NT2/D1 (cell line): ENCODE data around the gene TMEM132C.

Source experiments
- DNase-seq: peaks from one replicate; pipeline ENCODE4 v3.0.0-alpha.2; 2011; ENCODE audit warnings: low read depth, low spot score
- H3K27me3 ChIP-seq: 2 replicates; pipeline ENCODE4 v1.6.0; 2011; ENCODE audit warnings: mild to moderate bottlenecking; ENCODE audit not compliant: insufficient read length, insufficient read depth
- H3K36me3 ChIP-seq: 2 replicates; pipeline ENCODE4 v1.6.1; 2011; ENCODE audit warnings: mild to moderate bottlenecking, low read length, mixed read lengths; ENCODE audit not compliant: insufficient read depth, insufficient read length
- H3K4me1 ChIP-seq: 2 replicates; pipeline ENCODE4 v1.5.1; 2011; ENCODE audit not compliant: insufficient read depth, insufficient read length
- H3K4me3 ChIP-seq: 2 replicates; pipeline ENCODE4 v1.5.1; 2011; ENCODE audit warnings: low read depth; ENCODE audit not compliant: insufficient read length
- H3K9ac ChIP-seq: 2 replicates; pipeline ENCODE4 v1.6.0; 2011; ENCODE audit warnings: low read depth; ENCODE audit not compliant: insufficient read length
- H3K9me3 ChIP-seq: 2 replicates; pipeline ENCODE4 v1.5.1; 2011; ENCODE audit warnings: mild to moderate bottlenecking, low read length; ENCODE audit not compliant: insufficient read depth
- SUZ12 ChIP-seq: IDR thresholded peaks from 2 replicates; pipeline ENCODE4 v1.6.1; 2011; ENCODE audit not compliant: insufficient read length, insufficient read depth; ENCODE audit errors: extremely low read depth
- YY1 ChIP-seq: IDR thresholded peaks from 2 replicates; pipeline ENCODE4 v1.6.1; 2011; ENCODE audit not compliant: insufficient read length, insufficient read depth
- ZNF274 ChIP-seq: IDR thresholded peaks from 2 replicates; pipeline ENCODE4 v1.6.1; 2011; ENCODE audit warnings: mild to moderate bottlenecking, low read depth, low read length

Gene TMEM132C

DNA sequence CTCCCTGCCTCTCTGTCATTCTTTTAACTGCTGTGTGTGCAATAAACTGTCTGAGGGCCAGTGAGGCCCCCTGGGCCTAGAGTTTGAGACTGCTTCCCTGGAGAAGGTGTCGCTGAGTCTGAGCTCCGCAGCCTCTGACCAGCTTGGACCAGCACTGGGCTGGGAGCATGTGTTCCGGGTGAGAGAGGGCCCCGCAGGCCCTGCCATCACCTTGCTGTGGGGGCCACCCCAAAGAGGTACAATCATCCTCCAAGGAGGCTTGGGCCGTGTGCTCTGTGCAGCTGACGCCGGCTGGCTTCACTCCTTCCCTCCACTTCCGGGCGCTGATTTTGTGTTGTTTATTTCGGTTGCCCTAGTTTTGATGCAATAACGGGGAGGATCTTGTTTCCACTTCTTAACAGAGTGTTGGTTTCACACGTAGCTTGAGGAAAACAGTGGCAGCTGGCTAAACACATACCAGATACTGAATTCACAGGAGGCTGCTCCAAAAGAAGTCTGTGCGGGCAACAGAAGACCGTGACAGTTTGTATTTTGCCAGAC is 121.6 kb downstream of the TMEM132C start:
- H3K9me3 ChIP-seq, result no peaks in the 10 kb centered on the region; the same call in 1 of the 2 replicates
- H3K36me3 ChIP-seq, result no peaks in the 10 kb centered on the region
- TF ChIP-seq SUZ12 (no peak), ZNF274 (no peak), YY1 (no peak)
- H3K4me3 ChIP-seq, result no peak overlapping the region
- no peaks in the 10 kb centered on the region for H3K4me1 ChIP-seq
- no peak overlapping the region for H3K9ac ChIP-seq
- no peak for DNase-seq
- peaks cover 2% of the 10 kb centered on the region for H3K27me3 ChIP-seq

- no peak overlapping the region for H3K4me3 ChIP-seq
- DNase-seq, result no peak
- H3K36me3 ChIP-seq, result no peaks in the 10 kb centered on the region
- TF ChIP-seq YY1 (no peak), SUZ12 (no peak), ZNF274 (no peak)
- no peaks in the 10 kb centered on the region for H3K9me3 ChIP-seq
- H3K9ac ChIP-seq, result no peak overlapping the region
- H3K4me1 ChIP-seq, result no peaks in the 10 kb centered on the region
- H3K27me3 ChIP-seq, result no peaks in the 10 kb centered on the region
Observed at GRCh38 chr12:128393346-128393745, 126.4 kb downstream of the TMEM132C start.

- H3K4me3 ChIP-seq, result no peak overlapping the region
- DNase-seq, result no peak
- TF ChIP-seq YY1, result no peak
- TF ChIP-seq SUZ12, result no peak
- TF ChIP-seq ZNF274, result no peak
- H3K27me3 ChIP-seq, result no peaks in the 10 kb centered on the region
- H3K9ac ChIP-seq, result no peak overlapping the region
- no peaks in the 10 kb centered on the region for H3K4me1 ChIP-seq
- no peaks in the 10 kb centered on the region for H3K36me3 ChIP-seq
- no peaks in the 10 kb centered on the region for H3K9me3 ChIP-seq
Observed at GRCh38 chr12:128394137-128394536, 127.2 kb downstream of the TMEM132C start.

DNA sequence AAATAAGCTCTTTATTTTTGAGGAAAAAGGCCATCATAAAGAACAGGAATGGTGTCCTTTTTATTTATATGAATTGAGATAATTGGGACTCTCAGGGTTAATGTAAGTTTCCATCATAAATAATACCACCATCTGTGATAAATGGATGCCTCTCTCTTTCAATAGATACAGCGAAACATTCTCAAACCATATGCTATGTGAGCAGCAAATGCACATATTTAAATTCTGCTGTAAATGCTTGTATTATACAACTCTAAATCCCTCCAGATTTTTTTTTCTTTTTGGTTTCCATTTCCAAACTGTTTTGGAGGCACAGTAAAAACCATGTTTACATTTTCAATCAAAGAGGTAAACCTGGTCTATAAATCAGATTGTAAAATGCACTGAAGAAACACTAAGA is 132.3 kb downstream of the TMEM132C start:
- TF ChIP-seq ZNF274 (no peak), SUZ12 (no peak), YY1 (no peak)
- Histone ChIP-seq H3K4me1 (peaks cover 4% of the 10 kb centered on the region), H3K9ac (no peak overlapping the region), H3K27me3 (no peaks in the 10 kb centered on the region), H3K36me3 (no peaks in the 10 kb centered on the region), H3K9me3 (no peaks in the 10 kb centered on the region), H3K4me3 (no peak overlapping the region)
- DNase-seq, result no peak

DNA sequence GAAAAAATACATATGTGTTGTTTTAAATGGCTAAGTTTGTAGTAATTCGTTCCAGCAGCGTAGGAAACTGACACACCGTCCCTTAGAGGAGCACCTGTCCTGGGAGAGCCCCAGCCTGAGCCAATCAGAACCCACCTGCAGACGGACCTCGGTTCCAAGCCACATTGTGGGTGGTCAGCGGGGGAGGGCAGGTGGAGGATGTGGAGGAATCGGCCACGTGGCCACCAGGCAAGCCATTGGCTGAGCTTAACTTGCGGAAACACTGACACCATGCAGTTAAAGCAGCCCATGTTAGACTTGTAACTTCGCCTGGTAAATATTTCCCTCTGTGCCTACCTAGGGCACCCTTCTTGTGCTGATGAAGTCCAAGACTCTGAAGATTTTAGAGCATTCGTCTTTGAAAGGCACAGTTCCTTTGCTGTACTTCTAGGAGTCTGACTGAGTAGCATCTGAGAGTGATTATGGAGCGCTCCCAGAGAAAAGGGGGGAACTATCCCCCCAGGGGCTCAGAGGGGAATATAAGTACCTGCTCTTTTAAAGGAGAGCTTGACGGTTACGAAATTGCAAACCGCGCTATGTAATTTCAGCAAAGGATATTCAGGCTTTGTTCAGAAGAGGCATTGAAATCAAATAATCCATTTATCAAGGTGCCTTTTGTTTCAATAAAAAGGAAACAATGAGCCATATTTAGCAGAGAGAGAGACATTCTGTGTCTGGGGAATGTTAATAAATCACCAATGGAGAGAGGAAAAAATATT is 135.7 kb downstream of the TMEM132C start:
- Histone ChIP-seq H3K36me3 (no peaks in the 10 kb centered on the region), H3K27me3 (no peaks in the 10 kb centered on the region), H3K4me1 (peaks cover 4% of the 10 kb centered on the region), H3K9ac (no peak overlapping the region), H3K9me3 (peaks cover 9% of the 10 kb centered on the region; the same call in 1 of the 2 replicates), H3K4me3 (no peak overlapping the region)
- TF ChIP-seq ZNF274 (no peak), SUZ12 (no peak), YY1 (no peak)
- no peak for DNase-seq

DNA sequence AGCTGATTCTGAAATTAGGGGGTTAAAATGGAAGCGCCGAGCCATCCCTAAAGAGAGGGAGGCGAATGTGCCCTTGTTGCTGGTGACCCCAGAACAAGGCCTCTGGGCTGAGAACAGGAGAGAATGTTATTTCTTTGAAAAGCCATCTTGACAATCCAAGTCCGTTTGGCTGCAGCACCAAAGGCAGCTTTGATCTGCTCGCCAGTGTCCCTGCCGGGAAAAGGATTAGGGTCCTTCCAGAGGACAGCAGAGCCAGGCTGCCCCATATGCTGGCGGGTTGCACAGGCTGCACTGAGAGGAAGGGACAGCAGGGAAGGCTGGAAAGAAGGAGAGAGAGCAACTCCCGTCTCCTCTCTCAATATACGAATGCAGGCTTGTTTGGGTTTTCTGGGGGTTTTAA is 141.7 kb downstream of the TMEM132C start:
- no peak for DNase-seq
- no peaks in the 10 kb centered on the region for H3K27me3 ChIP-seq
- TF ChIP-seq SUZ12, result no peak
- TF ChIP-seq YY1, result no peak
- no peak for TF ChIP-seq ZNF274
- no peaks in the 10 kb centered on the region for H3K4me1 ChIP-seq
- peaks cover 9% of the 10 kb centered on the region; the same call in 1 of the 2 replicates for H3K9me3 ChIP-seq
- no peak overlapping the region for H3K9ac ChIP-seq
- no peak overlapping the region for H3K4me3 ChIP-seq
- H3K36me3 ChIP-seq, result no peaks in the 10 kb centered on the region

DNA sequence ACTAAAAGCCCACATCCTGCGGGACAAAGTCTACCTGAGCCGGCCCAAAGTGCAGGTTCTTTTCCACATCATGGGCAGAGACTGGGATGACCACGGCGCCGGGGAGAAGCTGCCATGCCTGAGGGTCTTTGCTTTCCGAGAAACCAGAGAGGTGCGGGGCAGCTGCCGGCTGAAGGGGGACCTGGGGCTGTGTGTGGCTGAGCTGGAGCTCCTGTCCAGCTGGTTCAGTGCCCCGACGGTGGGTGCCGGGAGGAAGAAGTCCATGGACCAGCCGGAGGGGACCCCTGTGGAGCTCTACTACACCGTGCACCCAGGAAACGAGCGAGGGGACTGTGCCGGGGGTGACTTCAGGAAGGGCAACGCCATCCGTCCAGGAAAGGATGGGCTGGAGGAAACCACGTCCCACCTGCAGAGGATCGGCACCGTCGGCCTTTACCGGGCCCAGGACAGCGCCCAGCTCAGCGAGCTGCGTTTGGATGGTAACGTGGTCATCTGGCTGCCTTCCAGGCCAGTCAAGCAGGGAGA is 148.1 kb downstream of the TMEM132C start:
- Histone ChIP-seq H3K9me3 (no peaks in the 10 kb centered on the region), H3K27me3 (no peaks in the 10 kb centered on the region), H3K36me3 (no peaks in the 10 kb centered on the region), H3K4me3 (no peak overlapping the region), H3K9ac (no peak overlapping the region), H3K4me1 (no peaks in the 10 kb centered on the region)
- DNase-seq, result no peak
- TF ChIP-seq SUZ12 (no peak), ZNF274 (no peak), YY1 (no peak)
